Muscle layer of colon (tissue), 2 donors: ENCODE measurements around the gene PRKD1.

Source experiments
- H3K27ac ChIP-seq: one replicate; pipeline ENCODE4 v1.7.0; 2013; ENCODE audit warnings: low read depth, mild to moderate bottlenecking, low read length, moderate library complexity
- H3K27me3 ChIP-seq, 2 donors: one replicate each; pipeline ENCODE4 v1.7.0; 2013; ENCODE audit warnings: low read length in 2 of 2, mild to moderate bottlenecking in 2 of 2; ENCODE audit not compliant: insufficient read depth in 2 of 2, control insufficient read depth in 1 of 2
- H3K36me3 ChIP-seq: one replicate; pipeline ENCODE4 v1.7.0; 2013; ENCODE audit warnings: mild to moderate bottlenecking, low read length; ENCODE audit not compliant: insufficient read depth
- H3K4me1 ChIP-seq: one replicate; pipeline ENCODE4 v1.7.0; 2013; ENCODE audit warnings: mild to moderate bottlenecking, low read length; ENCODE audit not compliant: insufficient read depth
- H3K4me3 ChIP-seq, 2 donors: one replicate each; pipeline ENCODE4 v1.7.0; 2013; ENCODE audit warnings: low read length in 2 of 2, low read depth in 1 of 2, mild to moderate bottlenecking in 1 of 2, moderate library complexity in 1 of 2
- H3K9ac ChIP-seq: one replicate; pipeline ENCODE4 v1.7.0; 2013; ENCODE audit warnings: low read length
- H3K9me3 ChIP-seq: one replicate; pipeline ENCODE4 v1.7.0; 2013; ENCODE audit warnings: mild to moderate bottlenecking, low read length
- donor health status: abdominal sarcoma.
- donor health status: Adenocarcinoma of cecum.

The PRKD1 gene

DNA sequence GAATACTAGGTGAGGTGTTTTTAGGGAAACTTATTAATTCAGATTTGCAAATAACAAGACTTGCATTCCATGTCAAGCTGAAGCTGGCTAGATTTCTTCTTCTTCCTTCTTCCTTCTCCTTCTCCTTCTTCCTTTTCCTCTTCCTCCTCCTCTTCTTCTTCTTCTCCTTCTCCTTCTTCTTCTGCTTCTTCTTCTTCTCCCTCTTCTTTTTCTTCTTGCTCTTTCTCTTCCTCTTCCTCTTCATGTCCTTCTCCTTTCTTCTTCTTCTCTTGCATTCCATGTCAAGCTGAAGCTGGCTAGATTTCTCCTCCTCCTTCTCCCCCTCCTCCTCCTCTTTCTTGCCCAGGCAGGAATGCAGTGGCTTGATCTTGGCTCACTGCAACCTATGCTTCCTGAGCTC, 297.8 kb downstream of the PRKD1 start:
- Histone ChIP-seq H3K4me3 (no peak overlapping the region), H3K9me3 (no peaks in the 10 kb centered on the region), H3K4me1 (no peaks in the 10 kb centered on the region), H3K27ac (no peak overlapping the region), H3K9ac (no peak overlapping the region), H3K36me3 (no peaks in the 10 kb centered on the region), H3K27me3 (no peaks in the 10 kb centered on the region)

DNA sequence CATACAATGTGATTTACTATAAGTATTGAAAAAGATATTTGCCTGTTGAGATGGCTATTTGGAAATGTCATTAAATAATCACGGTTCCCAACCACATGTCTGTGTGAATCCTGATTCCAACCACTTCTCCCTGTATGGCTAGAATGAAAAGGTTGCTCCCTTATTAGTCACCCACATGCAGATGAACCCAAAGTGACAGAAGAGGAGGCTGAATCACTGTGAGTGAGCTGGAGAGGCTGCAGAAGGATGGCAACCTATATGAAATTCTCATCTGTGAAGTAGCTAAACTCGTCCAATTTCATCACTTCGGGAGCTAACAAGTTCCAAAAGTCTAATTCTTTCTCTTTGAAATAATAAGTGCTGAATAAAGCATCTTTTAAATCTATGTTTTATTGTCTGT, 300.5 kb downstream of the PRKD1 start:
- no peak overlapping the region for H3K27ac ChIP-seq
- no peaks in the 10 kb centered on the region for H3K27me3 ChIP-seq
- H3K36me3 ChIP-seq, result no peaks in the 10 kb centered on the region
- H3K4me3 ChIP-seq, result no peak overlapping the region
- H3K9me3 ChIP-seq, result no peaks in the 10 kb centered on the region
- no peak overlapping the region for H3K9ac ChIP-seq
- H3K4me1 ChIP-seq, result no peaks in the 10 kb centered on the region

DNA sequence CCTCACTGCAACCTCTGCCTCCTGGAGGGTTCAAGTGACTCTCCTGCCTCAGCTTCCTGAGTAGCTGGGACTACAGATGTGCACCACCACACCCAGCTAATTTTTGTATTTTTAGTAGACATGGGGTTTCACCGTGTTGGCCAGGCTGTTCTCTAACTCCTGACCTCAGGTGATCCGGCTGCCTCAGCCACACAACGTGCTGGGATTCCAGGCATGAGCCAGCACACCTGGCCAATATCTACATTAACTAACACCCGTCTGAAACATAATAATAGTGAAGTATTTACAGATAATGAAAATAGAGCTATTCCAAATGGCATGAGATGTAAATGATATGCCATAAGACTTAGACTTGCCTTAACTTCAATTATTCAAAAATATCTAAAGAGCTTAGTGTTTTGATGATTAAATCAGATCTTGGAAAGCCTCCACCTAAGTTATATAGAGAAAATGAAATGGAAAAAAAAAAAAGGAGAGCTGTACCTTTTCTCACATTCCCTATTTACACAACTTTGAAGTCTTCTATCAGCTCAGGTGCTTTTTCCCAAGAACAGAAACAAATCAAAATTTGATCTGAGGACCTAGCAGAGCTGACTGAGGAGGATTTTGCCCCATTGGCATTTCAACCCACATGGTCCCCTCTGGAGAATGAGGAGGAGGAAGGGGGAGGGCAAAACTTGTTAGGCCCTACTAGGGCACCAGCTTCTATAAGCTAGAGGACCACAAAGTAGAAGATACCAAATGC, 309.2 kb downstream of the PRKD1 start:
- Histone ChIP-seq H3K4me3 (no peak overlapping the region), H3K27me3 (no peaks in the 10 kb centered on the region), H3K9ac (no peak overlapping the region), H3K9me3 (no peaks in the 10 kb centered on the region), H3K36me3 (no peaks in the 10 kb centered on the region), H3K4me1 (no peaks in the 10 kb centered on the region), H3K27ac (no peak overlapping the region)

DNA sequence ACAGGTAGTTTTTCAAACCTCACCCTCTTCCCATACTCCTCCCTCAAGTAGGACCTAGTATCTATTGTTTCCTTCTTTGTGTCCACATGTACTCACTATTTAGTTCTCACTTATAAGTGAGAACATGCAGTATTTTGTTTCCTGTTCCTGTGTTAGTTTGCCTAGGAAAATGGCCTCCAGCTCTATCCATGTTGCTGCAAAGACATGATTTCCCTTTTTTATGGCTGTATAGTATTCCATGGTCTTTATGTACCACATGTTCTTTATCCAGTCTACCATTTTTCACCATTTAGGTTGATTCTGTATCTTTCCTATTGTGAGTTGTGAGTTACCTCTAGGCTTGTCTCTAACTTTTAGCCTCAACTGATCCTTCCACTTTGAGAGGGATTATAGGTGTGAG, 310.7 kb downstream of the PRKD1 start:
- Histone ChIP-seq H3K36me3 (no peaks in the 10 kb centered on the region), H3K4me1 (no peaks in the 10 kb centered on the region), H3K9me3 (no peaks in the 10 kb centered on the region), H3K27ac (no peak overlapping the region), H3K27me3 (no peaks in the 10 kb centered on the region), H3K9ac (no peak overlapping the region), H3K4me3 (no peak overlapping the region)

DNA sequence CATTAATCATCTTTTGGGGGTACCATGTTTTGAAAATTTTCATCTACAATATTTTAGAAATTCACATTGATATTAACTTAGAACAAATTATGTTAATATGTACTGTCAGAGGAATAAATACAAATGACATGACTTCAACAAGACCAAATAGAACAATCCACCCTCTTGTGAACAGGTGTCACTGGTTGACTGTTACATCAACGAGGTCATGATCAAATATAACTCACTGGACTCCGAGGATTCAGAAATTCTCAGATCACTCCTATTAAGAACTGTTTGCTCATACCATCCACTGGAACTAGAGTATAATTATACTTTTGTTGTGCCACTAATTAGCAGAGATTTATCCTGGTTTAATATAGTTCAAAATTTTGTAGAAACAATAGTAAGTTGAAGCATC, 318.8 kb downstream of the PRKD1 start:
- no peak overlapping the region for H3K27ac ChIP-seq
- no peaks in the 10 kb centered on the region for H3K9me3 ChIP-seq
- H3K9ac ChIP-seq, result no peak overlapping the region
- H3K27me3 ChIP-seq, result no peaks in the 10 kb centered on the region
- H3K4me3 ChIP-seq, result no peak overlapping the region
- no peaks in the 10 kb centered on the region for H3K36me3 ChIP-seq
- H3K4me1 ChIP-seq, result no peaks in the 10 kb centered on the region

DNA sequence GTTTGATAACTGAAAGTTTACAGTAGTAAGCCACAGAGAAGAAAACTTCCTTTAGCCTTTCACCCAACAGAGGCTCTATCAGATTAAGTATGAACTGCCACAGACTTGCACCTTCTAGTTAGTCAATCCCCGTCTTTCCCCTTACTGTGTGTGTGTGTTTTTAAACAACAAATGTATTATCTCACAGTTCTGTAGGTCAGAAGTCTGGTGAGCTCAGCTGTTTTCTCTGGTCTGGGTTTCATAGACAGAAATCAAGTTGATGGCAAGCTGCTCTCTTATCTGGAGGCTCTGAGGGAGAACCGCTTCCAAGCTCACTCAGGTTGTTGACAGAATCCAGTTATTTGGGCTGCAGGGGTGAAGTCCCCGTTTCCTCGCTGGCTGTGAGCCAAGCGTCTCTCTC, 320.5 kb downstream of the PRKD1 start:
- H3K4me3 ChIP-seq, result no peak overlapping the region
- no peaks in the 10 kb centered on the region for H3K4me1 ChIP-seq
- H3K36me3 ChIP-seq, result no peaks in the 10 kb centered on the region
- no peak overlapping the region for H3K9ac ChIP-seq
- no peaks in the 10 kb centered on the region for H3K27me3 ChIP-seq
- H3K27ac ChIP-seq, result no peak overlapping the region
- H3K9me3 ChIP-seq, result no peaks in the 10 kb centered on the region

DNA sequence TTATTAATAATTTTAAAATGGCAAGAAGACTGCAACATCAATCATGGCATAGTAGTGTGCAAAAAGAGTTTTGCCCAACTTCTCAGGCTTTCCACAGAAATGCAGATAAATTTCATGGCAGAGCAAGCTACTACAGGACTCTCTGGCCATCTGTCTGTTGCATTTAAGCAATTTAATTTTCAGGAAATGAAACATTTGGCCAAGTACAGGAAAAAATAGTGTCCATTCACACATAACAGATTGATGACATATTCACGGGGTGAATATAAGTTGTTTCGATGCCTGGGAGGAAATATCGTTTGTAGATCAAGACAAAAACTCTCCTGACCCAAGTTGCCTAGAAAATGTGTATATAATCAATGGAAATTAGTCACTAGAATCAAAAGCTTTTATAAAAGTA, 324.0 kb downstream of the PRKD1 start:
- Histone ChIP-seq H3K9ac (no peak overlapping the region), H3K27me3 (no peaks in the 10 kb centered on the region), H3K4me1 (peaks cover 8% of the 10 kb centered on the region), H3K4me3 (no peak overlapping the region), H3K27ac (no peak overlapping the region), H3K9me3 (no peaks in the 10 kb centered on the region), H3K36me3 (no peaks in the 10 kb centered on the region)

DNA sequence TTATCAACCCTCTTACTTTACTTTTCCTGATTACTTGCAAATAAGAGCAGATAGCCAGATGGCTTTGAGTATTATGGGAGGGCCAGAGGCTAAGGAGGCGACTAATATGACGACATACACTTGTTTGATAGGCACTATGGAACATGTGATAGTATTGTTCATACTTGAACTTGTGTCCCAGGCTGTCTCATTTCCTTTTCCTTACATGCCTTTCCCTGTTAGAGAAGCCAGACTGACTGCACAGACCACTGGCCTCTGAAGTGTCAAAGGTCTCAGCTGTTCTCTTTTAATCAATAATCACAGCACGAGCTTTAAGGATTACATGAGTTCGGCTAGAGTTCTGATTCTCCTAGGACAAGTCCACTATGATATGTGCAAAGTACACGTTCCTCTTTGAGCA, 326.0 kb downstream of the PRKD1 start:
- Histone ChIP-seq H3K9ac (no peak overlapping the region), H3K4me1 (peaks cover 8% of the 10 kb centered on the region), H3K9me3 (no peaks in the 10 kb centered on the region), H3K36me3 (no peaks in the 10 kb centered on the region), H3K27ac (no peak overlapping the region), H3K4me3 (no peak overlapping the region), H3K27me3 (no peaks in the 10 kb centered on the region)

DNA sequence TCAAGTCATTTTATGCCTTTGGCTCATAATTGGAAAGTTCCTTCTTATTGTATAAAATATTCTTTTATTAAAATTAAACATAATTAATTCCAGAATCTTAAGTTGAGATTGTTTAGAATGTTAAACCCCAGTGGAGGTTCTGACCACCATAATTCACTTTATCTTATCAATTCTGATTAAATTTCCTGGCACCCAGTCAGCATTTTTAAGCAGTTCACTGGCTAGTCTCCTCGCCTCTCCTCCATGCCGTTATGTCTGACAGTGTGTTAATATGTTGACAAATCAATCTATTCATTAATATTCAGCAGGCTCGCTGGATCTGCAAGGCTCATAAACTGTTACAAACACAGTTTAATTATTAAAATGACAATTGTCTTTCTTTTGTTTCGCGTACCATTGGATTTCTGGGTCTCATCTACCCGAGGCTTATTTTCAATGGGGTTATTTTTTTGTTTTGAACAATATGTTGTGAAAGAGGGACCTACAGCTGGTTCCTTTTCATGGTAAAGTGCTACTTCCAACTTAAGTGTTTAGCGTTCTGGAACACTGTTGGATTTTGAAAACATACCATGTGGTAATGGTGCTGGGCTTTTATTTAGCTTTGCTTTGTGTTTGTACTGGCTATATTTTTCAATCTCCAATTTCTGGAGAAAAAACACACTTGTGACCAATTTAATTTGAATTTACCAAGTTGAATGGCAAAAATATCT, 339.7 kb downstream of the PRKD1 start:
- H3K4me1 ChIP-seq, result peaks cover 4% of the 10 kb centered on the region
- H3K27ac ChIP-seq, result no peak overlapping the region
- H3K9ac ChIP-seq, result no peak overlapping the region
- H3K27me3 ChIP-seq, result no peaks in the 10 kb centered on the region
- H3K4me3 ChIP-seq, result no peak overlapping the region
- no peaks in the 10 kb centered on the region for H3K9me3 ChIP-seq
- no peaks in the 10 kb centered on the region for H3K36me3 ChIP-seq

DNA sequence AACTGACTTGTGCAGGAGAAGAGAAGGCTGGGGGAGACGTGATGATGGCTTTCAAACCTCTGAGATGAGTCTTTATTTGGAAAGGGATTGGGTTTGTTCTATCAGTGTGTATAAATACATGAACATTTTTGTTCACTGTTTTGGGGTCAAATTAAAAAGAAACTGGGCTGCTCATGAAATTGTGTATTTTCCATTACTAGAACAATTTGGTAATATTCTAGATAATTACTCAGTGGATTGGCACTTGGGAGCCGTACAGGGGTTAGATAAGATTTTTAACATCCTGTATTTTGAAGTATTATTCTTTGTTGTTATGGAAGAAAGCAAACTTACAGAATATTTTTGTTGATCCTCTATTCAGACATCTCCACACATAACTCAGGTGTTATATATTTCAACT, 340.6 kb downstream of the PRKD1 start:
- no peaks in the 10 kb centered on the region for H3K9me3 ChIP-seq
- no peak overlapping the region for H3K4me3 ChIP-seq
- no peak overlapping the region for H3K27ac ChIP-seq
- peaks cover 4% of the 10 kb centered on the region for H3K4me1 ChIP-seq
- H3K9ac ChIP-seq, result no peak overlapping the region
- no peaks in the 10 kb centered on the region for H3K27me3 ChIP-seq
- no peaks in the 10 kb centered on the region for H3K36me3 ChIP-seq

DNA sequence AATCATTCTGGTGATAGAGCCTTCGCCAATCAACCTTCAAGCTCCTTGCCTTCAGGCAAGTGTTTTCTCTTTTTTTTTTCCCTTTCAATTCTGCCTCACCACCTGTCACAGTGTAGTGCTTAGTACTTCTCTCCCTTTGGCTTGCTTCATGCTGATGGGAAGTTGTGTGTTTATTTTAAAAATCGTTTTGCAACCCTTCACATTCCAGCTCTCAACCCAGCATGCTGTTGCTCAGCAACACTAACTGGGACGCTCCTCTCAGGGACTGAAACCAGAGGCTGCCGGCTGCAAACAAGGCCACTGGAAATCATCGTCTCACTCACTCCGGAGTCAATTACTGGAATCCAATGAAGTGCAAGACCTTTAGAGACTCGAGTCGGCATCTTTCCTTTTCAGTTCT, 342.7 kb downstream of the PRKD1 start:
- no peak overlapping the region for H3K27ac ChIP-seq
- no peak overlapping the region for H3K4me3 ChIP-seq
- no peaks in the 10 kb centered on the region for H3K9me3 ChIP-seq
- peaks cover 4% of the 10 kb centered on the region for H3K4me1 ChIP-seq
- H3K9ac ChIP-seq, result no peak overlapping the region
- no peaks in the 10 kb centered on the region for H3K36me3 ChIP-seq
- no peaks in the 10 kb centered on the region for H3K27me3 ChIP-seq

DNA sequence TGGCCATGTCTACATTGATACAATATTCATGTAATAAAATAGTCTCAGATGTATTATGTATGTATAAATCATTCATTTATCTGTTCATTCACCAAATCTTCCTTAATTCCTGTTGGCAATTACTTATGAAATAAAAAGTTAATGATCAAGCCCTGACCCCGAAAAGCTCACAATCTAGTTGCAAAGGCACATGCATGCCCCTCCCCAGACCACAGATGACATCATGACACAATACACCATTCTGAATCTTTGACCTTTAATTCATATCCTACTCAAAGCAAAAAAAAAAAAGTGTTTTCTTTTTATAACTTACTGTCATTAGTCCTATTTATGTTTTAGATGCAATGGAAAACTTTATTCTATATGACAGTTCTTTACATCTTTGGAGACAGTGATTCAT, 346.9 kb downstream of the PRKD1 start:
- no peak overlapping the region for H3K4me3 ChIP-seq
- no peak overlapping the region for H3K9ac ChIP-seq
- H3K36me3 ChIP-seq, result no peaks in the 10 kb centered on the region
- no peaks in the 10 kb centered on the region for H3K27me3 ChIP-seq
- no peak overlapping the region for H3K27ac ChIP-seq
- no peaks in the 10 kb centered on the region for H3K9me3 ChIP-seq
- H3K4me1 ChIP-seq, result peaks cover 4% of the 10 kb centered on the region
